Thyroid gland (tissue), 4 donors: ENCODE data around the gene FOXO6.

ENCODE experiments used
- CTCF ChIP-seq, 6 experiments: fragments of 200-600 bp in 3 of 6; fragments of 450-650 bp in 3 of 6; sonication (generic) in 3 of 6; IDR thresholded peaks; one replicate each; pipeline ENCODE4 v1.5.1; 2016 to 2019; ENCODE audit warnings: antibody characterized with exemption in 6 of 6, mild to moderate bottlenecking in 2 of 6, inconsistent platforms in 1 of 6, moderate library complexity in 1 of 6
- POLR2A ChIP-seq, 2 donors: fragments of 450-650 bp; IDR thresholded peaks; one replicate each; pipeline ENCODE4 v1.6.1; 2017; ENCODE audit warnings: antibody characterized with exemption in 2 of 2, mild to moderate bottlenecking in 2 of 2, moderate library complexity in 1 of 2

GRCh38 chr1:41315871-41316270 lies 45.4 kb upstream of the FOXO6 start:
- TF ChIP-seq CTCF (IDR thresholded peaks at IDR 0.05) = no peak
- no peak for TF ChIP-seq POLR2A (IDR thresholded peaks at IDR 0.05)
